ENCODE results near the gene FAM20B. TPM values are rescaled to one million over a fixed set of nuclear protein-coding genes. Genes with fewer than 3 reads are reported as not detected.
"Not testable (repeated sequence)": the region's sequence is repeated elsewhere in the genome, so short reads cannot be mapped to it uniquely, and the experiment has no call there.

Gene FAM20B
- total and polyA plus RNA-seq, 4 donors: 33.1 to 59.0 (median 39.5) TPM

DNA sequence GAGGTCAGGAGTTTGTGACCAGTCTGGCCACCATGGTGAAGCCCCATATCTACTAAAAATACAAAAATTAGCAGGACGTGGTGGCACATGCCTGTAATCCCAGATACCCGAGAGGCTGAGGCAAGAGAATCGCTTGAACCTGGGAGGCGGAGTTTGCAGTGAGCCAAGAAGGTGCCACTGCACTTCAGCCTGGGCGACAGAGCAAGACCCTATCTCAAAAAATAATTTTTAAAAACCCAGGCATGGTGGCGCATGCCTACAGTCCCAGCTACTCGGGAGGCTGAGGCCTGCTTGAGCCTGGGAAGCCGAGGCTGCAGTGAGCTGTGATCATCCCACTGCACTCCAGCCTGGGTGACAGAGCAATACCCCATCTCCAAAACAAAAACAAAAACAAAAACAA lies 23.6 kb upstream of the FAM20B start:
- not testable (repeated sequence) for H3K27me3 ChIP-seq (ENCODE audit: control insufficient read depth, insufficient read depth, low read length); H3K27ac ChIP-seq (ENCODE audit: low read depth, low read length); DNase-seq (ENCODE audit: low read depth in 4 of 6, low spot score in 6 of 6); H3K4me3 ChIP-seq (ENCODE audit: low read depth, low read length); H3K9me3 ChIP-seq (ENCODE audit: control insufficient read depth, insufficient read depth, low read length); H3K36me3 ChIP-seq (ENCODE audit: control insufficient read depth, insufficient read depth, low read length)
- H3K4me1 ChIP-seq (ENCODE audit: control insufficient read depth, insufficient read depth, low read length): peaks cover 11% of the 10 kb centered on the region
- 89% methylated on average over 8 of the region's 8 CpGs for WGBS (ENCODE audit: insufficient coverage)

DNA sequence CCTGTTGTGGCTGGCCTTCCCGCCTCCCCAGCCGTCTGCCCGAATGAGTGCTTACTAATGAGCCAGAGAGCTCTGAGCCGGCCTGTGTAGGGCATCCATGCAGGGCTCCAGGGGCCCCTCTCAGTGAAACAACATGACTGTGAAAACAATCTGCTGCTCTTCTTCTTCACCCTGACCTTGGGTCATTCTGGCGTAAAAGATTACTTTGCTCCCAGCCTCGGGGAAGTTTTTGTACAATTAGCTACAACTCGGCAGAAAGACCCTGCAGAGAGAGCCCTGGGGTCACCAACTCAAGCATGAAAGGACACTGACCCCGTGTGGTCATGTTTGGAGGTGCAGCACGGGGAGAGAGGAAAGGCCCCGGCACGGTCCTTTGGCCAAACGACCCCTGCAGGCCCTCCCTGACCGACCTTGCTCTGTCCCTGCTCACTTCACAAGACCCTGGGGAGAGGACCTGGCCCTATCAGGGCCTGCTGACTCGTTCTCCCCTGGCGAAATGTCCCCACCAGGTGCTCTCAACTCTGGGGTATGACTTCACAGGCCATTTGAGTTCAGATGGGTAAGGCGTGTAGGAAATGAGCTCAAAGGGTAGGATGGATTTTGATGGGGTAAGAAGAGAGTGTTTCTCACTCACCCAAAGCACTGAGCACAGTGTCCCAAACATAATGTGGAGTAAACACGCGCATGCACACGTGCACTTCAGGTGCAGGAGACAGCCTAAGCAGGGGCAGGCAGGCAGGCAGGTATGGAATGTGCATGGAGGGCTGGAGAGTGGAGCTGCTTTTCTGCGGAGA lies 22.9 kb upstream of the FAM20B start:
- Histone ChIP-seq H3K27ac (ENCODE audit: low read depth, low read length) (no peak overlapping the region), H3K27me3 (ENCODE audit: control insufficient read depth, insufficient read depth, low read length) (no peaks in the 10 kb centered on the region)
- 24% methylated on average over 17 of the region's 20 CpGs for WGBS (ENCODE audit: insufficient coverage)

DNA sequence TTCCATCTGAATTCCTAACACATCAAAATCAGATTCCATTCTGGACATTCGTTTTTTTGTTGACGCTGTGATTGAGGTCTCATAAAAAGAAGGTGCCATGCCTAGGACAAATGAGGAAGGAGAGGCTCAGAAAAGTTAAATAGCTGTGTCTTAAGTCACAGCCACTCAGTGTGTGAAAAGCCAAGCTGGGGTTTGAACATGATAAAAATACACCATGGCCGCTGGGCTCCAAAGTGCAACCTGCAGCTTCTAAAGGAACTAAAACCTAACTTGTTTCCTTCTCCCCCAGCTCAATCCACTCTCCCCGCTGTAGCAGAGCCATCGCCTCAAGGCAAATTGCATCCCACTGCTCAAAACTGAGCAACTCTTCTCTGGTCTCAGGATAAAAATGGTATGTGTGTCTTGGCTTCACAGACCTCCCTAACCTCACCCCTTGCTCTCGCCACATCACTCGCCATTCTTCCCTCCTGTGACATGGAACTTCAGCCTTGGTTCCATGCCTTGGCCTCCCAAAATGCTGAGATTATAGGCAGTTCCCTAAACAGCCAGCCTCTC lies 22.1 kb upstream of the FAM20B start:
- 87% methylated on average over 5 of the region's 7 CpGs for WGBS (ENCODE audit: insufficient coverage)
- Histone ChIP-seq H3K4me1 (ENCODE audit: control insufficient read depth, insufficient read depth, low read length) (peaks cover 11% of the 10 kb centered on the region), H3K27me3 (ENCODE audit: control insufficient read depth, insufficient read depth, low read length) (no peaks in the 10 kb centered on the region)

More for the DNA sequence above, 22.9 kb upstream of the FAM20B start:
- Histone ChIP-seq H3K36me3 (ENCODE audit: control insufficient read depth, insufficient read depth, low read length) (no peaks in the 10 kb centered on the region), H3K9me3 (ENCODE audit: control insufficient read depth, insufficient read depth, low read length) (no peaks in the 10 kb centered on the region), H3K4me3 (ENCODE audit: low read depth, low read length) (no peak overlapping the region), H3K4me1 (ENCODE audit: control insufficient read depth, insufficient read depth, low read length) (peaks cover 11% of the 10 kb centered on the region)
- peak; percentile 63 to 93 (median 76) for DNase-seq (ENCODE audit: low read depth in 4 of 6, low spot score in 6 of 6)

DNA sequence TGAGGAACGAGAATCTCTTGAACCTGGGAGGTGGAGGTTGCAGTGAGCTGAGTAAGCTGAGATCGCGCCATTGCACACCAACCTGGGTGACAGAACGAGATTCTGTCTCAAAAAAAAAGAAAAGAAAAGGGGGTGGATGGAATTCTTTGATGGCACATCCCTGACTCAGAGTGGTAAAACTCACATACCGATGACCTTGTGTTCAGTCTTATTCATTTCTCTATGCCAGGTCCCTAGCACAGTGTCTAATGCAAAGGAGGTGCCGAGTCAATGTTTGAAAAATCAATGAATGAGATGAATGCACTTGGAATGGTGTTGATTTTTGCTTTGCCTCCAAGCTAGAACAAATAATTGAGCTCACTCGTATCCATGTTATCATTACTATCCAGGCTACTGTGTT lies 18.5 kb upstream of the FAM20B start:
- Histone ChIP-seq H3K9me3 (ENCODE audit: control insufficient read depth, insufficient read depth, low read length) (no peaks in the 10 kb centered on the region), H3K27ac (ENCODE audit: low read depth, low read length) (no peak overlapping the region), H3K27me3 (ENCODE audit: control insufficient read depth, insufficient read depth, low read length) (no peaks in the 10 kb centered on the region), H3K4me1 (ENCODE audit: control insufficient read depth, insufficient read depth, low read length) (peaks cover 8% of the 10 kb centered on the region), H3K4me3 (ENCODE audit: low read depth, low read length) (no peak overlapping the region), H3K36me3 (ENCODE audit: control insufficient read depth, insufficient read depth, low read length) (no peaks in the 10 kb centered on the region)
- WGBS (ENCODE audit: insufficient coverage): 96% methylated on average over 4 of the region's 7 CpGs
- DNase-seq (ENCODE audit: low read depth in 4 of 6, low spot score in 6 of 6): no peak

More for the DNA sequence above, 22.1 kb upstream of the FAM20B start:
- Histone ChIP-seq H3K27ac (ENCODE audit: low read depth, low read length) (no peak overlapping the region), H3K36me3 (ENCODE audit: control insufficient read depth, insufficient read depth, low read length) (no peaks in the 10 kb centered on the region), H3K4me3 (ENCODE audit: low read depth, low read length) (no peak overlapping the region), H3K9me3 (ENCODE audit: control insufficient read depth, insufficient read depth, low read length) (no peaks in the 10 kb centered on the region)
- DNase-seq (ENCODE audit: low read depth in 4 of 6, low spot score in 6 of 6): no peak

DNA sequence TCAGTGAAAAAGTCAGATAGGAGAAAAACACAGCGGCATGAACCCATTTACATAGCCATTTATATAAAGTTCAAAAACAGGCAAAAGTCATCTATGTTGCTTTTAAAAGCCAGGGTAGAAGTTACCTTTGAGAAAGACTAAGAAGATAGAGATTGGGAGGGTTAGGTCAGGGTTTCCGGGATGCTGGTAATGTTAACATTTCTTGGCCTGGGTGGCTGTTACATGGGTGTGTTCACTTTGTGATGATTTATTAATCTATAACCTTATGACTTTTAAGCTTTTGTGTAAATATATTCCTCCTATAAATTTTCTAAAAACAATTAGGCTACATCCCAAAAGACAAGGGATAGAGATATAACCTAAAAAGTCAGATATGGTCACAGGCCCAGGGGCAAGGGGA lies 15.0 kb upstream of the FAM20B start:
- no peaks in the 10 kb centered on the region for H3K27me3 ChIP-seq (ENCODE audit: control insufficient read depth, insufficient read depth, low read length)
- no peaks in the 10 kb centered on the region for H3K9me3 ChIP-seq (ENCODE audit: control insufficient read depth, insufficient read depth, low read length)
- DNase-seq (ENCODE audit: low read depth in 4 of 6, low spot score in 6 of 6): no peak
- no peak overlapping the region for H3K4me3 ChIP-seq (ENCODE audit: low read depth, low read length)
- no CpG with 5 or more reads among the region's 2 CpGs for WGBS (ENCODE audit: insufficient coverage)
- no peaks in the 10 kb centered on the region for H3K36me3 ChIP-seq (ENCODE audit: control insufficient read depth, insufficient read depth, low read length)
- no peak overlapping the region for H3K27ac ChIP-seq (ENCODE audit: low read depth, low read length)
- no peaks in the 10 kb centered on the region for H3K4me1 ChIP-seq (ENCODE audit: control insufficient read depth, insufficient read depth, low read length)

DNA sequence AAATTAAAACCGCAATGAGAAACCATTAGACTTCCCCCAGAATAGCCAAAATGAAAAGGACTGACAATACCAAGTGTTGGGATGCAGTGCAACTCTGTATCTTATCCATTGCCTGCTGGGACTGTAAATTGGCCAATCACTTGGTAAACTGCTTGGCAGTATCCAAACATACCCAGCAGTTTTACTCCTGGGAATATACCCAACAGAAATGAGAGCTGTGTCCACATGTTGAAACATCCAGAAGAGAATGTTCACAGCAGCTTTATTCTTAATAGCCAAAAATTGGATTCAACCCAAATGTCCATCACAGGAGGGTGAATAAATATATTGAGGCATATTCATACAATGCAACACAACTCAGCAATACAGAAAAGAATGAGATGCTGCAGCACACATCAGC lies 13.7 kb upstream of the FAM20B start:
- no peaks in the 10 kb centered on the region for H3K36me3 ChIP-seq (ENCODE audit: control insufficient read depth, insufficient read depth, low read length)
- H3K27me3 ChIP-seq (ENCODE audit: control insufficient read depth, insufficient read depth, low read length): no peaks in the 10 kb centered on the region

DNA sequence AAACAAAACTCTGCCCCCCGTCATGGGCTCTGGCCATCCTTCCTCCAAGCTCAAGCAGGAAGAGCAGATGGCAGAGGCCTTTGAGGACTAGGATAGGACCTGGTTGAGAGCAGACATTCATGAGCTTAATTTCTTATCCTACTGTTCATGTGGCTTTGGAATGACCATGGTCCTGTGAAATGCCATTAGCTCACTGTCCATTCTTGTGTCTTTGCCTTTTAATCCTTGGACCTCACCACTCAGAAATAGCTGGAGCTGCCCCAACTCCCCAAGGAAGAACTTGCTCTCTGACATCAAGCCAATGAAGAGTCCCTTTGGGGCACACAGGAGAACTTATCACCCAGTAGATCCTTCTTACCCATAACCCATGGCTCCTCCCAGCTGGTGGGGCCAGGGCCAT lies 11.6 kb upstream of the FAM20B start:
- Histone ChIP-seq H3K9me3 (ENCODE audit: control insufficient read depth, insufficient read depth, low read length) (no peaks in the 10 kb centered on the region), H3K4me3 (ENCODE audit: low read depth, low read length) (no peak overlapping the region), H3K27me3 (ENCODE audit: control insufficient read depth, insufficient read depth, low read length) (no peaks in the 10 kb centered on the region), H3K4me1 (ENCODE audit: control insufficient read depth, insufficient read depth, low read length) (peaks cover 12% of the 10 kb centered on the region), H3K36me3 (ENCODE audit: control insufficient read depth, insufficient read depth, low read length) (no peaks in the 10 kb centered on the region), H3K27ac (ENCODE audit: low read depth, low read length) (no peak overlapping the region)
- no peak for DNase-seq (ENCODE audit: low read depth in 4 of 6, low spot score in 6 of 6)
- no CpG with 5 or more reads among the region's 1 CpG for WGBS (ENCODE audit: insufficient coverage)

More for the DNA sequence above, 13.7 kb upstream of the FAM20B start:
- no peak overlapping the region for H3K4me3 ChIP-seq (ENCODE audit: low read depth, low read length)
- no peaks in the 10 kb centered on the region for H3K9me3 ChIP-seq (ENCODE audit: control insufficient read depth, insufficient read depth, low read length)
- DNase-seq (ENCODE audit: low read depth in 4 of 6, low spot score in 6 of 6): no peak
- H3K4me1 ChIP-seq (ENCODE audit: control insufficient read depth, insufficient read depth, low read length): peaks cover 6% of the 10 kb centered on the region
- H3K27ac ChIP-seq (ENCODE audit: low read depth, low read length): no peak overlapping the region
- WGBS (ENCODE audit: insufficient coverage): no CpG with 5 or more reads among the region's 1 CpG

DNA sequence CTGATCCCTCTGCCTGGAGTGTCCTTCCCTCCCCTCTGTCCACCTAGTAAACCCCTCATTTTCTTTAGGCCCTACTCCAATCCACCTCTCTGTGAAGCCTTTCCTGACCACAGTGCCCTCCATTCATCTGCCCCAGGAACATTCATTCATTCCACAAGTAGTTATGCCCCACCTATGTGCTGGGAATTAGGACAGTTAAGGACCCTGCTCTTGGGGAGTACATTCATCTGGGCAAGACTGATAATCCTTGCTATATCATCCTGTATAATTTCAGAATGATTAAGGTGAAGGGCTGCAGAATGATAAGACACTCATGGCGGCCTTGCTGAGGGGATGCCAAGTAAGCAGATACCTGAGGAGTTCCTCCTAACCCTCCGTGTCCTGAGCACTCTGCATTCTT lies 10.3 kb upstream of the FAM20B start:
- no peak overlapping the region for H3K4me3 ChIP-seq (ENCODE audit: low read depth, low read length)
- H3K27me3 ChIP-seq (ENCODE audit: control insufficient read depth, insufficient read depth, low read length): no peaks in the 10 kb centered on the region
- no CpG with 5 or more reads among the region's 2 CpGs for WGBS (ENCODE audit: insufficient coverage)
- no peak for DNase-seq (ENCODE audit: low read depth in 4 of 6, low spot score in 6 of 6)
- no peaks in the 10 kb centered on the region for H3K9me3 ChIP-seq (ENCODE audit: control insufficient read depth, insufficient read depth, low read length)
- H3K36me3 ChIP-seq (ENCODE audit: control insufficient read depth, insufficient read depth, low read length): no peaks in the 10 kb centered on the region
- peaks cover 12% of the 10 kb centered on the region for H3K4me1 ChIP-seq (ENCODE audit: control insufficient read depth, insufficient read depth, low read length)
- no peak overlapping the region for H3K27ac ChIP-seq (ENCODE audit: low read depth, low read length)

DNA sequence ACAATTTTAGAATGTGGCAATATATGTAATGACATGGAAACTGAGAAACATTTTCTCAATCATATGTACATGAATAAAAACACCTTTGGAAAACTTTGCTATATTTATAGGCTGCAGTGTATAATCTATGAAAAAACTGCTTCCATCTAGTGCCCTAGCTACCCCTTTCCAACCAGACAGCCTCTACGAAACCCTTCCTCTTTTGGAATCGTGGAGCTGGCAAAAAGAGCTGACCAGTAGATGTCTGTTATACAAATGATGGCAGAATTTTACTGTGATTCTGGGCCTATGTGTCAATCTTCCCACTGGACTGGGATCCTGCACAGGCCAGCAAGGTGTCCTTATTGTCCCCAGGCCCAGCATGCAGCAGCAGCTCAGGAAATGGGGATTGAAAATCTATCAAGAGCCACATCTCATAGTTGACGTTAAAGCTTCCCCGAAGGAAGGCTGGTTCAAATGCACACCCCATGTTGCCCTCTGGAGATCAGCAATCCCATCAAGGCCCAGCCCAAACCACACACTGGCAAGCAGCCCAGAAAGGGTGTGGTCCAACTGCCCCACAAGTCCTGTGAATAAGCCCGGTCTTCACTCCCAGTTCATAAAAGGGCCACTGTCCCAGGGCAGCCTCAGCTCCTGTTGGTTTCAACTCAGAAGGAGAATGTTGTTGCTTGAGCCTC lies 8.8 kb upstream of the FAM20B start:
- 38% methylated on average over 4 of the region's 5 CpGs for WGBS (ENCODE audit: insufficient coverage)
- H3K4me1 ChIP-seq (ENCODE audit: control insufficient read depth, insufficient read depth, low read length): peaks cover 13% of the 10 kb centered on the region
- no peaks in the 10 kb centered on the region for H3K27me3 ChIP-seq (ENCODE audit: control insufficient read depth, insufficient read depth, low read length)
- H3K4me3 ChIP-seq (ENCODE audit: low read depth, low read length): peak overlapping the region; percentile 4
- H3K27ac ChIP-seq (ENCODE audit: low read depth, low read length): peak overlapping the region; percentile 84
- H3K9me3 ChIP-seq (ENCODE audit: control insufficient read depth, insufficient read depth, low read length): no peaks in the 10 kb centered on the region
- no peaks in the 10 kb centered on the region for H3K36me3 ChIP-seq (ENCODE audit: control insufficient read depth, insufficient read depth, low read length)
- peak in 5 of 6 donors; percentile 49 to 91 (median 69) for DNase-seq (ENCODE audit: low read depth in 4 of 6, low spot score in 6 of 6)

All from spinal cord (tissue), 10 donors.